A549 (cell line): Measurements from ENCODE around the gene PARVB. TPM values are rescaled to one million over a fixed set of nuclear protein-coding genes. Genes with fewer than 3 reads are reported as not detected.

ENCODE experiments used
- ATAC-seq, 2 experiments: fragments of 200-7000 bp in 1 of 2; fragments of >200 bp in 1 of 2; cut with Nextera tagmentation in 1 of 2; cut with Tn5 transposase in 1 of 2; 3 replicates each; pipeline versions ENCODE4 v1.8.0 to v1.9.1; 2018 to 2020; ENCODE audit warnings: mild to moderate bottlenecking in 1 of 2, moderate library complexity in 1 of 2
- CTCF ChIA-PET: fragments of 300-600 bp; sonication (Branson Sonifier 250); formaldehyde crosslinking; extraction: SDS; loops from one replicate; lab custom pipeline; 2021; ENCODE audit warnings: antibody characterized with exemption, inconsistent platforms; lab: Yijun Ruan, JAX
- POLR2A ChIA-PET: fragments of 350-600 bp; formaldehyde crosslinking; extraction: SDS; loops from one replicate; lab custom pipeline; 2021; ENCODE audit warnings: antibody characterized with exemption, inconsistent platforms; lab: Yijun Ruan, JAX
- DNase-seq, 2 experiments: peaks; one replicate each; pipeline versions ENCODE4 v3.0.0 to v3.0.0-alpha.2; 2011 to 2016; ENCODE audit warnings: low read depth in 1 of 2, low spot score in 1 of 2
- FAIRE-seq: peaks from 2 replicates; lab custom pipeline; 2011; peaks lifted over from hg19 to GRCh38; lab: Jason Lieb, UNC
- H3K27ac ChIP-seq, 2 experiments: fragments of >200 bp; sonication (Bioruptor Twin); formaldehyde crosslinking; 3 replicates each; pipeline ENCODE4 v1.5.1; 2016 to 2017
- H3K4me1 ChIP-seq: fragments of >200 bp; sonication (Bioruptor Twin); formaldehyde crosslinking; 3 replicates; pipeline ENCODE4 v1.6.1; 2016
- H3K4me2 ChIP-seq: fragments of >200 bp; sonication (Bioruptor Twin); formaldehyde crosslinking; 3 replicates; pipeline ENCODE4 v1.6.1; 2016
- H3K4me3 ChIP-seq: fragments of >200 bp; sonication (Bioruptor Twin); formaldehyde crosslinking; 3 replicates; pipeline ENCODE4 v1.5.1; 2016
- H3K9me3 ChIP-seq: fragments of >200 bp; sonication (Bioruptor Twin); formaldehyde crosslinking; 3 replicates; pipeline ENCODE4 v1.6.1; 2016
- BCL3 ChIP-seq: fragments of >200 bp; sonication (Bioruptor Twin); formaldehyde crosslinking; IDR thresholded peaks from 3 replicates; pipeline ENCODE4 v1.6.1; 2016
- BHLHE40 ChIP-seq: IDR thresholded peaks from 2 replicates; pipeline ENCODE4 v1.6.1; 2012; ENCODE audit warnings: low read depth, low read length, inconsistent platforms
- CBX2 ChIP-seq: fragments of 200-600 bp; sonication (generic); IDR thresholded peaks from 2 replicates; pipeline ENCODE4 v1.6.1; 2016; ENCODE audit warnings: low read depth, mild to moderate bottlenecking, borderline replicate concordance
- CBX8 ChIP-seq: fragments of 200-600 bp; sonication (generic); IDR thresholded peaks from 2 replicates; pipeline ENCODE4 v1.6.1; 2016
- CTCF ChIP-seq: fragments of >200 bp; sonication (Bioruptor Twin); formaldehyde crosslinking; IDR thresholded peaks from 3 replicates; pipeline ENCODE4 v1.5.1; 2016
- E2F6 ChIP-seq: IDR thresholded peaks from 2 replicates; pipeline ENCODE4 v1.6.1; 2012; ENCODE audit warnings: low read depth, borderline replicate concordance
- ESRRA ChIP-seq: fragments of 150-350 bp; IDR thresholded peaks from 2 replicates; pipeline ENCODE4 v1.6.1; 2014; ENCODE audit warnings: mild to moderate bottlenecking, low read length, borderline replicate concordance
- FOXS1 ChIP-seq: fragments of 250-450 bp; sonication (Bioruptor Pico); IDR thresholded peaks from 2 replicates; pipeline ENCODE4 v1.5.0; 2020; ENCODE audit warnings: mild to moderate bottlenecking, moderate library complexity
- HDAC2 ChIP-seq: fragments of 200-600 bp; sonication (generic); IDR thresholded peaks from 2 replicates; pipeline ENCODE4 v1.6.1; 2016
- JUN ChIP-seq, 2 experiments: fragments of >200 bp; sonication (Bioruptor Twin); formaldehyde crosslinking; IDR thresholded peaks; 2 replicates in 1 of 2; 3 replicates in 1 of 2; pipeline ENCODE4 v1.6.1; 2016 to 2017
- JUNB ChIP-seq: fragments of >200 bp; sonication (Bioruptor Twin); formaldehyde crosslinking; IDR thresholded peaks from 2 replicates; pipeline ENCODE4 v1.6.1; 2016
- MAFK ChIP-seq: fragments of 450-650 bp; IDR thresholded peaks from 2 replicates; pipeline ENCODE4 v1.6.1; 2014; ENCODE audit not compliant: partially characterized antibody
- PBX3 ChIP-seq: IDR thresholded peaks from 2 replicates; pipeline ENCODE4 v1.6.1; 2012
- PHF8 ChIP-seq: fragments of 200-600 bp; sonication (generic); IDR thresholded peaks from 2 replicates; pipeline ENCODE4 v1.6.1; 2016; ENCODE audit warnings: low read depth, mild to moderate bottlenecking, antibody characterized with exemption, moderate library complexity, borderline replicate concordance
- RAD21 ChIP-seq, 2 experiments: fragments of >200 bp in 1 of 2; sonication (Bioruptor Twin) in 1 of 2; formaldehyde crosslinking in 1 of 2; IDR thresholded peaks in 1 of 2; conservative IDR thresholded peaks in 1 of 2; 2 replicates in 1 of 2; 3 replicates in 1 of 2; pipeline ENCODE4 v1.6.1; 2012 to 2018; ENCODE audit warnings: inconsistent platforms in 1 of 2
- RARB ChIP-seq: fragments of 250-450 bp; sonication (Bioruptor Pico); IDR thresholded peaks from 2 replicates; pipeline ENCODE4 v1.8.0; 2021; ENCODE audit warnings: mild to moderate bottlenecking, moderate library complexity
- REST ChIP-seq: fragments of 200-600 bp; sonication (generic); IDR thresholded peaks from 2 replicates; pipeline ENCODE4 v1.6.1; 2016; ENCODE audit warnings: antibody characterized with exemption, mild to moderate bottlenecking, moderate library complexity
- RFX5 ChIP-seq: fragments of 450-650 bp; IDR thresholded peaks from 2 replicates; pipeline ENCODE4 v1.7.1; 2014; ENCODE audit warnings: antibody characterized with exemption, mild to moderate bottlenecking, moderate library complexity
- SMC3 ChIP-seq: fragments of >200 bp; sonication (Bioruptor Twin); formaldehyde crosslinking; IDR thresholded peaks from 3 replicates; pipeline ENCODE4 v1.6.1; 2018; ENCODE audit warnings: inconsistent platforms
- TFCP2L1 ChIP-seq: fragments of 250-450 bp; sonication (Bioruptor Pico); IDR thresholded peaks from 2 replicates; pipeline ENCODE4 v1.5.0; 2021; ENCODE audit warnings: mild to moderate bottlenecking
- ZNF302 ChIP-seq: fragments of 250-450 bp; sonication (Bioruptor Pico); IDR thresholded peaks from 2 replicates; pipeline ENCODE4 v1.9.0; 2021; ENCODE audit warnings: inconsistent platforms, mild to moderate bottlenecking, moderate library complexity
- WGBS: methylation state at CpG from one replicate; pipeline ENCODE4 v1.1.6; 2017; ENCODE audit errors: missing lambda C conversion rate; 5-methylcytosine and 5-hydroxymethylcytosine counted together
- polyA plus RNA-seq, 4 experiments: library from polyadenylated mRNA; depleted of rRNA in 3 of 4; stranded (reverse); fragments of >200 nt; fragmentation: RNase III in 1 of 4; extraction: RNeasy Plus Mini Kit Qiagen cat#74134 plus additional on column Dnase treatment in 1 of 4; gene quantifications; 2 replicates in 3 of 4; 3 replicates in 1 of 4; pipeline ENCODE4 v1.2.3, GENCODE V29; 2011 to 2017

The PARVB gene
- polyA plus RNA-seq, 2 of the 4 experiments (the other 2 are of a cell fraction): 28.3 to 33.5 TPM

- CTCF ChIA-PET: no interaction called here
These were observed 163.6 kb downstream of the PARVB start for GRCh38 chr22:44187652-44188230.

GRCh38 chr22:44188316-44188715, 164.2 kb downstream of the PARVB start:
- no peak for FAIRE-seq
- Histone ChIP-seq H3K4me2 (no peak overlapping the region), H3K4me1 (peaks cover 6% of the 10 kb centered on the region; the same call in 2 of the 3 replicates), H3K27ac (no peak overlapping the region)
- CTCF ChIA-PET: no interaction called here
- POLR2A ChIA-PET: no interaction called here
- no peak for TF ChIP-seq SMC3
- no peak for TF ChIP-seq RFX5
- TF ChIP-seq JUNB: no peak
- no peak for TF ChIP-seq TFCP2L1 (CRISPR knock-in tag)
- TF ChIP-seq HDAC2: no peak
- no peak for TF ChIP-seq RARB (CRISPR knock-in tag)
- no peak for TF ChIP-seq PBX3
- TF ChIP-seq CTCF: no peak
- TF ChIP-seq MAFK: no peak
- TF ChIP-seq JUN (IDR thresholded peaks at IDR 0.05): no peak
- no peak for TF ChIP-seq ESRRA
- no peak for TF ChIP-seq CBX2
- no peak for TF ChIP-seq FOXS1 (CRISPR knock-in tag)
- TF ChIP-seq E2F6: no peak
- no peak for TF ChIP-seq CBX8
- no peak for TF ChIP-seq BCL3
- TF ChIP-seq, all 56 proteins: peak for 0
- Histone ChIP-seq H3K9me3 (no peaks in the 10 kb centered on the region), H3K4me3 (no peak overlapping the region)
- ATAC-seq (no peak), DNase-seq (no peak)
- WGBS: 48% methylated on average over 6 of the region's 8 CpGs

More at GRCh38 chr22:44187652-44188230, 163.6 kb downstream of the PARVB start:
- FAIRE-seq: no peak
- no peaks in the 10 kb centered on the region; the same call in 2 of the 3 replicates for H3K4me1 ChIP-seq
- no peak for TF ChIP-seq JUNB
- no peak for TF ChIP-seq E2F6
- TF ChIP-seq ZNF302 (CRISPR knock-in tag): no peak
- TF ChIP-seq RAD21 (conservative IDR thresholded peaks at IDR 0.05 in 1 of 2, IDR thresholded peaks at IDR 0.05 in 1 of 2): no peak
- TF ChIP-seq PHF8: no peak
- no peak for TF ChIP-seq REST
- no peak for TF ChIP-seq JUN (IDR thresholded peaks at IDR 0.05)
- no peak for TF ChIP-seq BHLHE40
- WGBS: 84% methylated on average over 7 of the region's 12 CpGs
- no peak overlapping the region for H3K4me2 ChIP-seq
- no peak for DNase-seq
- POLR2A ChIA-PET: no interaction called here
- no peak for ATAC-seq
- no peak overlapping the region for H3K27ac ChIP-seq
- no peaks in the 10 kb centered on the region for H3K9me3 ChIP-seq
- no peak overlapping the region for H3K4me3 ChIP-seq
